Testis (tissue), 2 donors: Measurements from ENCODE around the gene CCDC50.

Source experiments
- CTCF ChIP-seq, 3 experiments: fragments of 450-650 bp in 2 of 3; fragments of 200-600 bp in 1 of 3; sonication (generic) in 1 of 3; IDR thresholded peaks; one replicate each; pipeline ENCODE4 v1.5.1; 2016 to 2019; ENCODE audit warnings: antibody characterized with exemption in 3 of 3, mild to moderate bottlenecking in 2 of 3, moderate library complexity in 1 of 3
- POLR2A ChIP-seq: fragments of 450-650 bp; IDR thresholded peaks from one replicate; pipeline ENCODE4 v1.6.1; 2017; ENCODE audit warnings: antibody characterized with exemption, mild to moderate bottlenecking, moderate library complexity

GRCh38 chr3:191399918-191400317 lies 70.7 kb downstream of the CCDC50 start:
- TF ChIP-seq CTCF (IDR thresholded peaks at IDR 0.05) = no peak
- no peak for TF ChIP-seq POLR2A
